Activated T-cell treated with anti-CD3 and anti-CD28 coated beads, Interleukin-2, amount 50 U/mL, for 1 hour (primary cell): ENCODE results near the gene SPAG4.

Experiments
- DNase-seq: peaks from one replicate; pipeline ENCODE4 v3.0.0-alpha.2; 2020

SPAG4 gene

GRCh38 chr20:35600176-35600992, 15.2 kb upstream of the SPAG4 start:
- DNase-seq, result no peak

GRCh38 chr20:35600993-35601973, 14.3 kb upstream of the SPAG4 start:
- DNase-seq, result peak; percentile 85

GRCh38 chr20:35601990-35602389, 13.6 kb upstream of the SPAG4 start:
- no peak for DNase-seq

- DNase-seq, result no peak
These were observed 12.7 kb upstream of the SPAG4 start for GRCh38 chr20:35602851-35603495.

GRCh38 chr20:35603695-35604448, 11.8 kb upstream of the SPAG4 start:
- no peak for DNase-seq

- DNase-seq, result no peak
These were observed 11.2 kb upstream of the SPAG4 start for GRCh38 chr20:35604449-35604747.

- no peak for DNase-seq
These were observed 9.5 kb upstream of the SPAG4 start for GRCh38 chr20:35606127-35606526.

GRCh38 chr20:35607003-35607735, 8.5 kb upstream of the SPAG4 start:
- DNase-seq, result no peak

- DNase-seq, result no peak
These were observed 4.7 kb upstream of the SPAG4 start for GRCh38 chr20:35610833-35611427.

GRCh38 chr20:35611482-35611881, 4.1 kb upstream of the SPAG4 start:
- DNase-seq, result no peak

GRCh38 chr20:35616465-35617396, 1.1 kb downstream of the SPAG4 start:
- no peak for DNase-seq

- DNase-seq, result peak; percentile 53
These were observed 2.0 kb downstream of the SPAG4 start for GRCh38 chr20:35617397-35618262.

- DNase-seq, result peak; percentile 50
These were observed 2.9 kb downstream of the SPAG4 start for GRCh38 chr20:35618263-35619131.

GRCh38 chr20:35619196-35620095, 3.8 kb downstream of the SPAG4 start:
- DNase-seq, result peak; percentile 81

- no peak for DNase-seq
These were observed 5.4 kb downstream of the SPAG4 start for GRCh38 chr20:35620818-35621559.

GRCh38 chr20:35621560-35621946, 5.9 kb downstream of the SPAG4 start:
- DNase-seq, result no peak
